Mucosa of gallbladder (tissue), 1 donor: ENCODE measurements around the gene MATR3. TPM values are rescaled to one million over a fixed set of nuclear protein-coding genes. Genes with fewer than 3 reads are reported as not detected.

Source experiments
- DNase-seq: peaks from one replicate; pipeline ENCODE4 v3.0.0-alpha.2; 2020; ENCODE audit warnings: low spot score
- total RNA-seq: library from RNA; stranded (reverse); gene quantifications from one replicate; pipeline ENCODE4 v1.2.1, GENCODE V29; 2021
- donor health status: DM: no; HTN: no; CAD: no.

Gene MATR3
- total RNA-seq, 1 donor from 2014 or later: 161 TPM

DNA sequence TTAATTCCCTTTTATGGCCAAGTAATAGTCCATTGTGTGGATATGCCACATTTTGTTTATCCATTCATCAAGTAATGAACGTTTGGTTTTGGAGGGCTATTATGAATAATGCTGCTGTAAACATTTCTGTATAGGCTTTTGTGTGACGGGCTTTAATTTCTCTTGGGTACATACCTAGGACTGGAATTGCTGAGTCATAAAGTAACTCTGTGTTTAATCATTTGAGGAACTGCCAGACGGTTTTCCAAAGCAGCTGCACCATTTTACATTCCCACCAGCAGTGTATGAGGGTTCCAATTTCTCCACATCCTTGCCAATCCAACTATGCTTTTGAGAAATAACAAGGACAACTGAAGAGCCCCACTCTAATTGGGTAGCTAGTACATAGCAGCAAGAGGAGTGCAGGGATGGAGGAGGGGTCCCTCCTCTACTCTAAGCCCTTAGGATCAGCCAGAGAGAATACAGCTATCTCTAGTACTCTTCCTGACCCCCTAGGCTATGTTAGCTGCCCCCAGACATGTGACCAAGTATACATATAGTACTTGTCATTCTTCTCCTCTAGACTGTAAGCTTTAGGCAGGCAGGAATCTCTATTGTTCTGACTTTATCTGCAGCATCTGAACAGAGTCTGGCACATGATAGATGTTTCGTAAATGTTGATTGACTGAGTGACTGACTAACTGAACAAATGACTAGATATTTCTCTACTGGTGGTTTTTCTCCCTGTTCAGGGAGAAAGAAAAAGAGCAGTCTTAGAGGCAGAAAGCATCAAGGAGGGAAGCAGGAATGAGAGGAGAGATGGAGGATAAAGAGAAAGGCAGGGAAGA is 22.1 kb upstream of the MATR3 start:
- DNase-seq: no peak

DNA sequence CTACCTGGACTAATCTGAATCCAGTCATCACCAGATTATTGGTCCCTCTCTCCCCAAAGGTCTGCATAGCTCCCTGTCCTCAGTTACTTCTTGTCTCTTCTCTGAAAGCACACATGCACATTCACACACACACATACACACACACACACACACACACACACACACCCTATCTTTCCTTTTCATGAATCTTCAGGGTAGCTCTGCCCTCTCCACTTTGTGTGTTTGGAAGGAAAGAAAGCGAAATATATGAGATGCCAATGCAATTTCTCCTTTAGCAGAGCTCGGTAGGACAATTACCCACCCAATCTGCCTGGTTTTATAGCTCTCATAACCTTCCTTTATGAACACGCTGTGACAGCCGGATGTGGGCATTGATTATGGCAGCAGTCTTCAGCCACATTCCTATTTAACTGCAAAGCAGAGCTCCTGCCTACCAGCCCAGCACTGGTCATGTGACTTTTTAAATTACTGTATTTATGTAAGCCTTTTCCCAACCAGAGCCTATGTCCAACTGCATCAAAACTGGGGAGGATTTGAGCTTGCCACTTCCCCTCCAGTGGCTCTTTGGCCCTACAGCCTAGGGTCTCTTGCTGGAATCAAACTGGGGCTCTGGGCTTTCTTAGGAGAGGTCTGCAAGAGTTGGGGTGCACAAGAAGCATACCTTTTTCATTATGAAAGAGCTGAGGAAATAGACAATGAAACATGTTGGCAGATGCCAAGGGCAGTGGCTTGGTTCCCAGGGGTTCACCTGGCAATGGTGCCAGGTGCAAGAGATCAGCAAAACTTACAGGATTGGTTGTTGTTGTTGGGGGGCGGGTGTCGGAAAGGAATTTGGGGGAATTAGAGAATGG is 20.8 kb upstream of the MATR3 start:
- DNase-seq: peak; percentile 61

DNA sequence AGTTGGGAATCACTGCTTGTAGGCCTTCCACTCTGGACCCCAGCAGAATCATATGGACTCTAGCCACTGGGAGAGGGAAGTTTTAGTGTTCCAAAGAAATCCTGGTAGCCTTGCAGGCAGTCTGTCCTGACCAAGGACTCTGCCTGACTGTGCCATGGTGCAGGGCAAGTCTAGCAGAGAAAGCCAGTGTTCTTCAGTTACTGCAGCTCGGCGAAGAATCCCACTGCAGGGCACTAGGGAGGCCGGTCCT is 20.3 kb upstream of the MATR3 start:
- DNase-seq: no peak

GRCh38 chr5:139273572-139274289 is 19.8 kb upstream of the MATR3 start:
- DNase-seq: peak; percentile 89

DNA sequence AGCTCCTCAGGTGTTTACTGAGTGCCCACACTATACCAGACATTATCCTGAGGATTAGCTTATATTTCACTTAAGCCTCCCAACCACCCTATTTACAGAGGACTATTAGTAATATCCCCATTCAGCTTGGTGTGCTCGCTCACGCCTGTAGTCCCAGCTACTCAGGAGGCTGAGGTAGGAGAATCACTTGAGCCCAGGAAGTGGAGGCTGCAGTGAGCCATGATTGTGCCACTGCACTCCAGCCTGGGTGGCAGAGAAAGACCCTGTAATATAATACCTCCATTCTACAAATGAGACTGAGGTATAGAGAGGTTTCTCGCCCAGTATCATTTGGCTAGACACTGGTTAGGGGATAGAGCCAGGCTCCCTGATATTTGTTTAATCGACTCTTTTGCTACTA is 18.0 kb upstream of the MATR3 start:
- DNase-seq: no peak

DNA sequence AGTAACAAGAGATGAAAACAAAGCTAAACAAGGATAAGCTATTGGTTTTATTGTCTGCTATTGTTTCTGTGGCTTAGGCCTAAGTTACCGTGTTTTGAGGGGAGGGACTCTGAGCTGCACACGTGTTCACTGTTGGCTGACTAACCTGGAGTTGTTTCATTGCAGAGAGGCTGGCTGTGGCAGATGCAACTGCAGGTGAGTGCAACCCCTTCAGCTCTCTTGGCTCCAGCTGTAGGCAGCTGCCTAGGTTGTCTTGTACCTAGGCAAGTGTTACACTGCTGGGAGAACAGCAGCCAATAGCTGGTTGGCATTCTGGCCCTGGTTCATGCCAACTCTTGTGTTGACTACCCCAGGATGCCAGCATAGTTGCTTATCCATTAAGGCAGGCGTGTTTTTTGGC is 17.6 kb upstream of the MATR3 start:
- DNase-seq: peak; percentile 51

GRCh38 chr5:139276426-139276825 is 17.1 kb upstream of the MATR3 start:
- DNase-seq: no peak

- no peak for DNase-seq
These were observed 16.4 kb upstream of the MATR3 start for GRCh38 chr5:139277171-139277570.

DNA sequence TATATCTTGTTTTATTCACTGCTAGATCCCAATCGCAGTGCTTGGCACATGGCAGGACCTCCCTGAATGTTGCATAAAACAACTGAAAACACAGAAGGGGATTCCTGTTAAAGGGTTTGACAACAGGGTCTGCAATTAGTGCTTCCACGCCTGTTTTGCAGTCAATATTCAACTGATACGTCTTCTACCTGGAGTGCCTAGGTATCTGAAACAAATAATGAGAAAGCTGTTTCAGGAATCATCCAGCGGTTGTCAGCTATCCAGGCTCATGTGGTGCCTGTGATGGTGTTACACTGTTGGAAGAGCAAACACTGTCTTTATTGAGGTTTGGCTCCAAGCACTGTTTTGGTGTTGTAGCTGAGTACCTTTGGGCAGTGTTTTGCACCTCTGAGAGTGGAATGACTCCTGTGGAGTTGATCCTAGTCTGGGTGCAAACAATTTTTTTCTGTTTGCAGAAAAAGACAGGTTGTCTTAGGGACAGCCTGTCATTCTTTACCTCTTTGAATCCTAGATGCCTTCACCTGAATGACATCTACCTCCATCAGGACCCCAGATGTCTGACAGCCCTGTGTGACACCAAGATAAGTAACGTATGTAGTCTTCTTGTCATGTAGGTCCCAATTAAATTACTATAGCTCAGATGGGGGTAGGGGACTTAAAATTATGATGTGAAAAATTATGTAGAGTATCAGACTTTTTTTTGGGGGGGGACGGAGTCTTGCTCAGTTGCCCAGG is 14.8 kb upstream of the MATR3 start:
- DNase-seq: no peak

DNA sequence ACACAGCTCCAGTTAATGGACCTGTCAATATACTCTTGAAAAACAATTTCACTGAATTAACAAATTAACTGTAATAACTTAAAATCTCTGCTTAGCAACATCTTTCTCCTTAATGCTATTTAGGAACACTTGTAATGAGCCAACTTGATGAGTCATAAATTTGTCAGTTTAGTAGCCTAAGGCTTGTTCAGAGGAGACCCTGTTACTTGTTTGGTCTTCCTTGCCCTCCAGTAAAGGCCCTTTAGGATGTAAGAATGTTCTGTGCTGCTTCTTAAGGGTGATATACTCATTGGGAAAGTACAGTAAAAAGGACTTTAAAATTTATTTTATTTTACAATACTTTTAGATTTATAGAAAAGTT is 11.4 kb upstream of the MATR3 start:
- no peak for DNase-seq

DNA sequence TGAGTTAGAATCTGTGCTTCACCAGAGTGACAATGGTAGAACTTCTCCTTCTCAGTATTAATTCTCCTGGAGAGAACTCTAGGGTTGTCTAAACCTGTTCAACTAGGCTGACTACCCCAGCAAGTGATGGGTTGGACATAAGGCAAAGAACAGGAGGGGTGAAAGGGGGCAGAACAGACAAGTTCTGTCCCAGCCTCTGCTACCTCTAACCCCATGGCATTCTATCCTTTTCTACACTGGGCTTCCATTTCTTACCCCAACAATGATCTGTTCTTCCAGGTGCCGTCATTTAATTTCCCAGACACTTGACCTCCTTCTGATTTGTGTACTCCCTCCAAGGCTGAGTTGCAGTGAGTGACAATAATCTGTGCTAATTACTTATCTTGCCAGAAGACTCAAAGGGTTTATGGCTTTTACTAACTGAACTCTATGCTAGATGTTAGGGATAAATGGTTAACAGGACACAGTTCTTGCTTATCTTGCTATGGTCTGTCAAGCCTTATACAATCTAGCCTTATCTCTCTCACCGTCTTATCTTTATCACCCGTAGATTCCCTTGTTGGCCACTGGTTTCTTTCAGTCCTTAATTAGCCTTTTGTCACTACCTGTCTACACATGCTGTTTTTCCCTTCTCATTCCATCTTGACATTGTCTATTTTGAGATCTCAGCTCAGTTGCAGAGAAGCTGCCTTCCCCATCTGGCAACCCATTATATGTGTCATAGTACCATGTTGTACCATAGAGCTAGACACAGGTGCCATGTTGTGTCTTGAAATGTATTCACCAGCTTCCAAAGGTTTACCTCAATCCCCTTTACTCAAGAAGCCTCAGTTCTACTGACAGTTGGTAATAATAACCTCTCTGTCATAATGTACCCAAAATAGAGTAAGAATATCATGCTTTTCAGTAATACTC is 10.0 kb upstream of the MATR3 start:
- DNase-seq: no peak

- no peak for DNase-seq
These were observed 9.2 kb upstream of the MATR3 start for GRCh38 chr5:139284295-139284694.

GRCh38 chr5:139285651-139286392 is 7.7 kb upstream of the MATR3 start:
- DNase-seq: no peak

DNA sequence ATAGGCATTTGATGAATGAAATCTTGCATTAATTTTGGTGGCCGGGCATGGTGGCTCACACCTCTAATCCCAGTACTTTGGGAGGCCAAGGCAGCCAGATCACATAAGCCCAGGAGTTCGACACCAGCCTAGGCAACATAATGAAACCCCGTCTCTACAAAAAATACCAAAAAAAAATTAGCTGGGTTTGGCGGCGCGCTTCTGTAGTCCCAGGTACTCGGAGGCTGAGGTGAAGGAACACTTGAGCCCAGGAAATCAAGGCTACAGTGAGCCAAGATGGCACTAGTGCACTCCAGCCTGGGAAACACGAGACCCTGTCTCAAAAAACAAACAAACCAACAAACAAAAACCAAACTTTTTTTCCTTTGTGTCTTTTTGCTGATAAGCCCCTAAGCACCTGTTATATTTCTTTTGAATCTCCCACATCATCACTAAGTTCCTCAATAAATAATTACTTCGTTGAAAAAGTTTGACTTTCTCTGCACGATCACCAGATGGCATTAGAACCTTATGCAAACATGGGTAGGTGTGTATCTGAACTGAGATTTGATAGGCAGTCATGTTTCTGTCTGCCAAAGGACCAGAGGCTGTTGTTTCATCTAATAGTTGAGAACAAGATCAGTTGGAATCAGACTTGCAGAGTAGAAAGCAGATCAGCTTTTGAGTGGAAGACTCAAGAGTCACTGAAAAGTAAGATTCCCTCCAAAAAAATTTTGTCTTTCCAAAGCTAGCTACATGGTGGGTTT is 5.5 kb upstream of the MATR3 start:
- DNase-seq: no peak

DNA sequence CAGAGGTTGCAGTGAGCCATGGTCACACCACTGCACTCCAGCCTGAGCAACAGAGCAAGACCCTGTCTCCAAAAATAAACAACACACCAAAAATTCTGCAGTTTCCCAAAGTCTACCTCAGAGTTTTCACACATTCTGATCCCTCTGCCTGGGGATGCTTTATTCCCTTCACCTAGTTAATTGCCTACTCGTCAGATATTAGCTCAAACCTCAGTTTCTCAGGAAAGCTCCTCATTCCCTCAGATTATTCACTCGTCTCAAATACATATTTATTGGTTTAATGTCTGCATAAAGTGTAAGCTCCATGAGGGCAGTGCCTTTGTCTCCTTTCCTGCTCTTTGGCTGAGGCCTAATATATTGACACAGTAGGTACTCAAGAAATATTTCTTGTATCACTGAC is 2.5 kb upstream of the MATR3 start:
- DNase-seq: no peak

GRCh38 chr5:139293202-139293506 is 386 bp upstream of the MATR3 start:
- no peak for DNase-seq

GRCh38 chr5:139294374-139295165 is 1.0 kb downstream of the MATR3 start:
- DNase-seq: peak; percentile 79

DNA sequence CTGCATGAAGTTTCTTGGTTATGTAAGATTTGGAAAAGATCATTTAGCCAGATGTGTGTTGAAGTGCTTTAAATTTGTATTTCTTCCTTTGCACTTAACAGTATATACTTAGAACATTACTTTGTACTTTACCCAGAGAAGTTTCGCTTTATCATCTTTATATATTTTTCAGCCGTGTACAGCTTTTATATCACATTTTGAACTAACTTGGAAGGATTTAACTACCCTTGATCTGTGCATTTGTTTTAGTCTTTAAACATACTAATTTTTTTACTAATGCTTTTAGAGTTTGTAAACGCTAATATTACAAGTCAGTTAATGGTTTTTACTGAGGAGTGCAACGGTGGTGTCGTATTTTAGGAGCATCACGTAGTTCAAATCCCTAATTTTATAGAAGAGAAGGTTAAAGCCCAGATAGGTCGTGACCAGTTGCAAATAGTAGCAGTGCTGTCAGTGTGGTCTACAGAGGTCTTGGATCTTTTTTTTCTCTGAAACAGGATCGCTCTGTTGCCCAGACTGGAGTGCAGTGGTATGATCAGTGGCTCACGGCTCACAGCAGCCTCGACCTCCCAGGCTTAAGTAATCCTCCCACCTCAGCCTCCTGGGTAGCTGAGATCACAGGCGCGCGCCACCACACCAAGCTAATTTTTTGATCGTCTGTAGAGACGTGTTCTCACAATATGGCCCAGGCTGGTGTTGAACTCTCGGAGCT is 2.0 kb downstream of the MATR3 start:
- no peak for DNase-seq
